Measurements from ENCODE around the gene GNA12.

GRCh38 chr7:2737771-2738540, 106.2 kb downstream of the GNA12 start:
- TF ChIP-seq, protein P1, sequence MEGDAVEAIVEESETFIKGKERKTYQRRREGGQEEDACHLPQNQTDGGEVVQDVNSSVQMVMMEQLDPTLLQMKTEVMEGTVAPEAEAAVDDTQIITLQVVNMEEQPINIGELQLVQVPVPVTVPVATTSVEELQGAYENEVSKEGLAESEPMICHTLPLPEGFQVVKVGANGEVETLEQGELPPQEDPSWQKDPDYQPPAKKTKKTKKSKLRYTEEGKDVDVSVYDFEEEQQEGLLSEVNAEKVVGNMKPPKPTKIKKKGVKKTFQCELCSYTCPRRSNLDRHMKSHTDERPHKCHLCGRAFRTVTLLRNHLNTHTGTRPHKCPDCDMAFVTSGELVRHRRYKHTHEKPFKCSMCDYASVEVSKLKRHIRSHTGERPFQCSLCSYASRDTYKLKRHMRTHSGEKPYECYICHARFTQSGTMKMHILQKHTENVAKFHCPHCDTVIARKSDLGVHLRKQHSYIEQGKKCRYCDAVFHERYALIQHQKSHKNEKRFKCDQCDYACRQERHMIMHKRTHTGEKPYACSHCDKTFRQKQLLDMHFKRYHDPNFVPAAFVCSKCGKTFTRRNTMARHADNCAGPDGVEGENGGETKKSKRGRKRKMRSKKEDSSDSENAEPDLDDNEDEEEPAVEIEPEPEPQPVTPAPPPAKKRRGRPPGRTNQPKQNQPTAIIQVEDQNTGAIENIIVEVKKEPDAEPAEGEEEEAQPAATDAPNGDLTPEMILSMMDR (IDR thresholded peaks at IDR 0.05), result no peak
- no peak for TF ChIP-seq POLR2A (IDR thresholded peaks at IDR 0.05)

Data from thyroid gland (tissue), 4 donors.